Measurements from ENCODE around the gene SPDYC. TPM values are rescaled to one million over a fixed set of nuclear protein-coding genes. Genes with fewer than 3 reads are reported as not detected.
A peak's percentile ranks its signal among the peaks of the same experiment; 100 is the strongest.

The SPDYC gene
- total RNA-seq, 2 experiments from 2014 or later, result not detected

GRCh38 chr11:65204143-65204542 lies 34.1 kb downstream of the SPDYC start:
- intact Hi-C loops (cut with micrococcal nuclease; ENCODE audit: unreplicated experiment), result loop anchor here (2.0 kb wide), 1 partner anchor 47 kb away; no protein-coding TSS in a partner anchor
- no peak overlapping the region for H3K4me2 ChIP-seq (ENCODE audit: low read length)
- H3K27ac ChIP-seq (ENCODE audit: low read depth, low read length, poor library complexity, severe bottlenecking), result no peak overlapping the region
- H2AFZ ChIP-seq (ENCODE audit: low read length), result no peak overlapping the region
- H3K9me2 ChIP-seq (ENCODE audit: insufficient read depth, low read length), result no peaks in the 10 kb centered on the region
- ChIA-PET POLR2A (no interaction called here), CTCF (ENCODE audit: unreplicated experiment) (no interaction called here)
- H3K36me3 ChIP-seq (ENCODE audit: insufficient read depth, low read length), result peaks cover 31% of the 10 kb centered on the region
- no peak for TF ChIP-seq EZH2phosphoT487 (IDR thresholded peaks at IDR 0.05; ENCODE audit: borderline replicate concordance, low read depth, low read length)
- TF ChIP-seq, protein P1, sequence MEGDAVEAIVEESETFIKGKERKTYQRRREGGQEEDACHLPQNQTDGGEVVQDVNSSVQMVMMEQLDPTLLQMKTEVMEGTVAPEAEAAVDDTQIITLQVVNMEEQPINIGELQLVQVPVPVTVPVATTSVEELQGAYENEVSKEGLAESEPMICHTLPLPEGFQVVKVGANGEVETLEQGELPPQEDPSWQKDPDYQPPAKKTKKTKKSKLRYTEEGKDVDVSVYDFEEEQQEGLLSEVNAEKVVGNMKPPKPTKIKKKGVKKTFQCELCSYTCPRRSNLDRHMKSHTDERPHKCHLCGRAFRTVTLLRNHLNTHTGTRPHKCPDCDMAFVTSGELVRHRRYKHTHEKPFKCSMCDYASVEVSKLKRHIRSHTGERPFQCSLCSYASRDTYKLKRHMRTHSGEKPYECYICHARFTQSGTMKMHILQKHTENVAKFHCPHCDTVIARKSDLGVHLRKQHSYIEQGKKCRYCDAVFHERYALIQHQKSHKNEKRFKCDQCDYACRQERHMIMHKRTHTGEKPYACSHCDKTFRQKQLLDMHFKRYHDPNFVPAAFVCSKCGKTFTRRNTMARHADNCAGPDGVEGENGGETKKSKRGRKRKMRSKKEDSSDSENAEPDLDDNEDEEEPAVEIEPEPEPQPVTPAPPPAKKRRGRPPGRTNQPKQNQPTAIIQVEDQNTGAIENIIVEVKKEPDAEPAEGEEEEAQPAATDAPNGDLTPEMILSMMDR (conservative IDR thresholded peaks at IDR 0.05; ENCODE audit: low read length), result no peak
- no peak for DNase-seq (ENCODE audit: low spot score)
- no peaks in the 10 kb centered on the region for H3K4me1 ChIP-seq (ENCODE audit: insufficient read depth, low read length, poor library complexity, severe bottlenecking)
- H3K79me2 ChIP-seq (ENCODE audit: insufficient read depth, low read depth, low read length), result no peaks in the 10 kb centered on the region
- BruUV-seq (replicated peaks), result no TSS peak
- no peak overlapping the region for H3K4me3 ChIP-seq (ENCODE audit: low read depth, low read length, poor library complexity, severe bottlenecking)
- no peaks in the 10 kb centered on the region for H4K20me1 ChIP-seq (ENCODE audit: insufficient read depth, low read length)
- no peaks in the 10 kb centered on the region for H3K9me3 ChIP-seq (ENCODE audit: low read length)

GRCh38 chr11:65204646-65205601 lies 34.9 kb downstream of the SPDYC start:
- H4K20me1 ChIP-seq (ENCODE audit: insufficient read depth, low read length), result no peaks in the 10 kb centered on the region
- intact Hi-C loops (cut with micrococcal nuclease; ENCODE audit: unreplicated experiment), result loop anchor here (2.0 kb wide), 1 partner anchor 46 kb away; no protein-coding TSS in a partner anchor
- no peaks in the 10 kb centered on the region for H3K4me1 ChIP-seq (ENCODE audit: insufficient read depth, low read length, poor library complexity, severe bottlenecking)
- TF ChIP-seq EZH2phosphoT487 (IDR thresholded peaks at IDR 0.05; ENCODE audit: borderline replicate concordance, low read depth, low read length), result no peak
- TF ChIP-seq, protein P1 (conservative IDR thresholded peaks at IDR 0.05; ENCODE audit: low read length), result peak; percentile 97
- ChIA-PET POLR2A (no interaction called here), CTCF (ENCODE audit: unreplicated experiment) (no interaction called here)
- peaks cover 25% of the 10 kb centered on the region; the same call in 1 of the 2 replicates for H3K36me3 ChIP-seq (ENCODE audit: insufficient read depth, low read length)
- H3K4me3 ChIP-seq (ENCODE audit: low read depth, low read length, poor library complexity, severe bottlenecking), result no peak overlapping the region
- DNase-seq (ENCODE audit: low spot score), result peak; percentile 48
- no peak overlapping the region for H2AFZ ChIP-seq (ENCODE audit: low read length)
- no TSS peak for BruUV-seq (replicated peaks)
- H3K4me2 ChIP-seq (ENCODE audit: low read length), result no peak overlapping the region
- no peaks in the 10 kb centered on the region for H3K79me2 ChIP-seq (ENCODE audit: insufficient read depth, low read depth, low read length)
- no peaks in the 10 kb centered on the region for H3K9me2 ChIP-seq (ENCODE audit: insufficient read depth, low read length)
- no peak overlapping the region for H3K27ac ChIP-seq (ENCODE audit: low read depth, low read length, poor library complexity, severe bottlenecking)
- H3K9me3 ChIP-seq (ENCODE audit: low read length), result no peaks in the 10 kb centered on the region

DNA sequence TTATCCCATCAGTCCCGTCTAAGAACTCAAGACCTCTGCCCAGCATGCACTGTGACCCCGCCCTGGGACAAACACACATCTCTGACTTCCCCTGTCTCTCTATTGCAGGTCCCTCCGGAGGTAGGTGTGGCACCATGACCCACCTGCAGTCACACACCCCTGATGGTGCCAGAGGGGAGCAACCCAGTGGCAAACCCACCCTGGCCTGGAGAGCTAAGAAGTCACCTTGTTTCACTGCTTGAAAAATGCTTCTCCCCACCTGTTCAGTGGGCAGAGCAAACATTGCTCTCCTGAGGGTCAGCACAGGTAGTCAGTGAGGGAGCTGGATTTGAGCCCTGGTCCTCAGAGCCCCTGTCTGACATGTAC lies 35.6 kb downstream of the SPDYC start:
- intact Hi-C loops (cut with micrococcal nuclease; ENCODE audit: unreplicated experiment), result loop anchor here (2.0 kb wide), 1 partner anchor 45 kb away; no protein-coding TSS in a partner anchor
- ChIA-PET POLR2A (no interaction called here), CTCF (ENCODE audit: unreplicated experiment) (interaction anchor here (1.0 kb wide), 1 partner anchor 113 kb away, joined by 3 read pairs; no protein-coding TSS in a partner anchor)
- no peak for DNase-seq (ENCODE audit: low spot score)
- TF ChIP-seq, protein P1 (conservative IDR thresholded peaks at IDR 0.05; ENCODE audit: low read length), result no peak
- no peak for TF ChIP-seq EZH2phosphoT487 (IDR thresholded peaks at IDR 0.05; ENCODE audit: borderline replicate concordance, low read depth, low read length)
- H3K4me3 ChIP-seq (ENCODE audit: low read depth, low read length, poor library complexity, severe bottlenecking), result no peak overlapping the region
- no TSS peak for BruUV-seq (replicated peaks)
- H3K9me3 ChIP-seq (ENCODE audit: low read length), result no peaks in the 10 kb centered on the region
- H3K9me2 ChIP-seq (ENCODE audit: insufficient read depth, low read length), result no peaks in the 10 kb centered on the region
- no peak overlapping the region for H2AFZ ChIP-seq (ENCODE audit: low read length)
- H3K4me2 ChIP-seq (ENCODE audit: low read length), result no peak overlapping the region
- H4K20me1 ChIP-seq (ENCODE audit: insufficient read depth, low read length), result no peaks in the 10 kb centered on the region
- no peaks in the 10 kb centered on the region for H3K4me1 ChIP-seq (ENCODE audit: insufficient read depth, low read length, poor library complexity, severe bottlenecking)
- no peaks in the 10 kb centered on the region for H3K79me2 ChIP-seq (ENCODE audit: insufficient read depth, low read depth, low read length)
- H3K27ac ChIP-seq (ENCODE audit: low read depth, low read length, poor library complexity, severe bottlenecking), result no peak overlapping the region
- peaks cover 30% of the 10 kb centered on the region; the same call in 1 of the 2 replicates for H3K36me3 ChIP-seq (ENCODE audit: insufficient read depth, low read length)

Data from OCI-LY7 (cell line).